ENCODE measurements around the gene RALGPS1.

The RALGPS1 gene

GRCh38 chr9:126906091-126906490 is 8.5 kb upstream of the RALGPS1 start:
- DNase-seq (ENCODE audit: low read depth in 2 of 2) = no peak

GRCh38 chr9:126907058-126907457 is 7.5 kb upstream of the RALGPS1 start:
- no peak for DNase-seq (ENCODE audit: low read depth in 2 of 2)

DNA sequence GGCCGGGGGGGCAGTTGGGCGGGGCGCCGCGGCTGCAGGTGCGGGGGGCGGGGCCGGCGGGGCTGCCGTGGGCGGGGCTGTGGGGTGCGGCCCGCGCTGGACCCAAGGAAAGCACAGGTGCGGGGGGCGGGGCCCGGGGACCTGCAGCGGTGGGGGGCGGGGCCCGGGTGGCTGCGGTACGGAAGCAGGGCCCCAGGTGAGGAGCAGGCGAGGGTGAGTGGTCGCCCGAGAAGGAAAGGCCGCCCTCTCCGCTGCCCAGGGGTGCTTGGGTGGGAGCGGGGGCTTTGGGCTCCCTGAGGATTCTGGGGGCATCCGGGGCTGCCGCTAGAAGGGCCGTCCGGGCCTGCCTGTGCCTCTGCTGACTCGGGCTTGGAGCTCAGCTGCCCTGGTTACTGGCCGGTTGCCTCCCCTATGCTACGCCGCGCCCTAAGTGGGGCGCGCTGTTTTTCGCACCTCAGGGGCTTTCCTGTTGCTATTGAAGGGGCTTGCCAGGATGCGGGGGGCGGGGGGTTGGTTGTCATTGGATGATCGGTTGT is 767 bp downstream of the RALGPS1 start:
- DNase-seq (ENCODE audit: low read depth in 2 of 2) = peak in 1 of 2 donors; percentile 5

DNA sequence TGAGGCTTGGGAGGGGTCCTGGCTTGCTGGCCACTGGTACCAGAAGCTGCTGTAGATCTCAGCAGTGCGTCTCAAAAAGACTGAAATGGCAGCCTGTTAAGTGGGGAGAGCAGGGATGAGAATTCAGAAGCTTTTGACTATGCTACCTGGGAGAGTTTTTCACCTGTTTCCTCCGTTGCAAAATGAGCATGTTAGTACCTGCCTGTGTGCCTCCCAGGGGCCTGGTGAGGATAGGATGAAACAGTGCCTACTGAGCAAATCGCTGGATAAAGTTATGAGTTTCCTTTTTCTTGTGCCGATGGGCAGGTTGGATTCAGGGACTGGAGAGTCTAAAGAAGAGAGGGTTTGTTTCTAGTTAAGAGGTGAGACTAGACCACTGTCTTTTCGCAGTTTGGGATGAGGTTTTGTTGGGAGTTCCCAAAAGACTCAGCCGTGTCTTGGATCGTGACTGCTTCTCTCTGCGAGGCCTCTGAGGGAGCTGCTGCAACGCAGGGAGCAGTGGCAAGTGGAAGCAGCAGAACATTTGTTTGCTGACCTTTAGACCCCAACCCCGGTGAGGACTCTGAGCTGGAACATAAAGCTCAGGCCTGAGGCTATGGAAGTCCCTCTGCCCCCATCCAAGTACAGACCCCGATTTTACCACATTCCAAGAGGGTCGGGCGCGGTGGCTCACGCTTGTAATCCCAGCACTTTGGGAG is 1.4 kb downstream of the RALGPS1 start:
- DNase-seq (ENCODE audit: low read depth in 2 of 2) = no peak

DNA sequence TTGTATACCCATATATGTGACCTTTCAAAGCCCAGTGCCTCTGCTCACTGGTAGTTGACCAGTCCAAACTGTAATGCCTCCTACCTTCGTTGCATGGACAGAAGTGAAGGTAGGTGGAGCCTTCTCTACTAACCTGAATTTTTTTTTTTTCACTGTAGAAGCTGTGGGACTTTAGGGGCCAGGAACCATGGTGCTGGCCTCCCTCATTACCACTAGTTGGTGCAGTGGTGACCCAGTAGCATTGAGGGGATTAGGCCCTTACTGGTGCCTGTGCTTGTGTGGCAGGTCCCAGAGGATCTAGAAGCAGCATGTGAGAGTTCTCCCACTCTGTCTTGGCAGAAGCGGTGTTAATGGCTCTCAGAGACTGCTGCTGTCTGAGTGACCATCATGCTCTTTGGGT is 2.3 kb downstream of the RALGPS1 start:
- DNase-seq (ENCODE audit: low read depth in 2 of 2) = no peak

- DNase-seq (ENCODE audit: low read depth in 2 of 2) = no peak
Measured at GRCh38 chr9:126919193-126919592, 4.6 kb downstream of the RALGPS1 start.

DNA sequence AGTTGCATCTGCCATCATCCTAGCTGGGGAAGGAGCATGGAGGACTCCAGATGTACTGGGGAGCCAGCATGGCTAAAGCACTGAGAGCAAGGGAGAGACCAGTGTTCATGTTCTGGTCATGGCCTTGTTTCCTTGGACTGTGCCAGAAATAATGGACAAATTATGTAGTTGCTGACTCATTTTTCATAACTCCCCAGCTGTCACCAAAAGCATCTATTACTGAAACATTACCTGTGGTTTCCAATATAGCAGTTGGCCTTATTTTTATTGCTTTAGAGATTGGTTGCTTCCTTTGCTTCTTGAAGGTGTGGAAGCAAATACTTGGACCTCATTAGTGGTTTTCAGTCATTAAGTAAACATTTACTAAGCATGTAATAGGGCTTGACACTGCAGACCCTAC is 11.3 kb downstream of the RALGPS1 start:
- no peak for DNase-seq (ENCODE audit: low read depth in 2 of 2)

- DNase-seq (ENCODE audit: low read depth in 2 of 2) = no peak
Measured at GRCh38 chr9:126926364-126926763, 11.8 kb downstream of the RALGPS1 start.

DNA sequence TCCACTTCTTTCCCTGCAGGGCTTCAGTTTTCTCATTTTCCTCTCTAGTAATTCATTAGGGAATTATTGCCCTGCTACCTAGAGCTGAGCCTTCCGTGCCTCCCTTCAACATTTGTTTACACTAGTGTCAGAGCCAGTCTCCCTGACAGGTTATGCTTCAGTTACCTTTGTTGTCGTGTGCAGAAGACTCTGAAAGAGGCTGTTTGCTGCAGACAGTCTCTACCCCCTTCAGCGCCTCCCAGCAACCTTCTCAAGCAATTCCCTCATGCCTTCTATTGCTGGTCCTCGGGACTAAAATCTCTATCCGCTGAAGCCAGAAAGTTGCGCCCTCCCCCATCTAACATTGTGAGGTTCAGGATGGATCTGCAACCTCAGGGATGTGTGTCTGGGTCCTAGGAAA is 12.8 kb downstream of the RALGPS1 start:
- no peak for DNase-seq (ENCODE audit: low read depth in 2 of 2)

- DNase-seq (ENCODE audit: low read depth in 2 of 2) = no peak
Measured at GRCh38 chr9:126932871-126933321, 18.3 kb downstream of the RALGPS1 start.

- DNase-seq (ENCODE audit: low read depth in 2 of 2) = no peak
Measured at GRCh38 chr9:126933334-126933980, 18.9 kb downstream of the RALGPS1 start.

GRCh38 chr9:126934441-126934840 is 19.9 kb downstream of the RALGPS1 start:
- no peak for DNase-seq (ENCODE audit: low read depth in 2 of 2)

GRCh38 chr9:126935630-126936029 is 21.0 kb downstream of the RALGPS1 start:
- no peak for DNase-seq (ENCODE audit: low read depth in 2 of 2)

DNA sequence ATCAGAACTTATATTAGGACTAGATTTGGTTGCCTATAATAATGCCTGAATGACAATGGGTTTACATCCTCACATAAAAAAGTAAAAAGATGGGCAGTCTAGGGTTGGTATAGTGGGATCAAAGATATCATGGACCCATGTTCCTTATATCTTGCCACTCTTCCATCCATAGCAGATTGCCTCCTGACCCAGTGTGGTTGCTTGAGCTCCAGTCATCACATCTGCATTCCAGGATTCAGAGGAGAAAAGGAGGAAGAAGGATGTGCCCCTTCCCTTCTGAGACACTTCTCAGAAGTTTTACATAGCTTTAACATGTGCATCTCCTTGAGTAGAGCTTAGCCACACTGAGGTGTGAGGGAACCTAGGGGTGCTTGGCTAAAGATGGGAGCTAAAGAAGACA is 22.9 kb downstream of the RALGPS1 start:
- no peak for DNase-seq (ENCODE audit: low read depth in 2 of 2)

DNA sequence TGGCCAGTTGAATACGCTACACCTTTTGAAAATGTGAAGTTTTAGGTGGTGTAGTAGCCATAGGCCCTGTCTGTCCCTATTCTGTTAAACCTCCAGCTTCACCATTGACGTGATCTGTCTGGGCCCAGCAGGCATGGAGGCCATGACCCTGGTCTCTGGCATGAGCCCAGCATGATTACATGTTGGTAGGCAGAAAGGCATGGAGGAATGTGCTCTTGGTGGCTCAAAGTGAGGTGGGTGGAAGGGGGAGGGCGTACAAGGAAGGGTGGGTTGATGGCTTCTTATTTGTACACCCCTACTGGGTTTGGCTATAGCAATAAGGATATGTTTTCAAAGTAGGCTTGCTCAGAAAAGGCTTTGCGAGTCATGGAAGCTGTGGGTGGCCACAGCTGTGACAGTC is 23.7 kb downstream of the RALGPS1 start:
- no peak for DNase-seq (ENCODE audit: low read depth in 2 of 2)

GRCh38 chr9:126939821-126940221 is 25.2 kb downstream of the RALGPS1 start:
- no peak for DNase-seq (ENCODE audit: low read depth in 2 of 2)

DNA sequence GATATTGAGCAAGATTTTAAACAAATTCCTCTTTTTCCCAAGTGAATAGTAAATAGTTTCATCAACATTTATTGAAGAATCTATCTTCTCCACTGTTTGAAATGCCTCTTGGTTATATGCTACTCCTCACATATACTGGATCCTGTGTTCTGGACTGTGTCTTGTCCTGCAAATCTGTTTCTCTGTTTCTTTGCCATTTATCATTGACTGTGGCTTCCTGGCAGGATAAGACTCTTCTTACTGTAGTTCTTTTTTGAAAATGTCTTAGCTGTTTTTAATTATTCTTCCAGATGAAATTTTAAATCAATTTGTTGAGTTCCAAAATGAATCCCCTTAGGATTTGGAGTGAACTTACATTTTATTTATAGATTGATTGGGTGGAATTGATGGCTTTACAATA is 27.8 kb downstream of the RALGPS1 start:
- no peak for DNase-seq (ENCODE audit: low read depth in 2 of 2)

DNA sequence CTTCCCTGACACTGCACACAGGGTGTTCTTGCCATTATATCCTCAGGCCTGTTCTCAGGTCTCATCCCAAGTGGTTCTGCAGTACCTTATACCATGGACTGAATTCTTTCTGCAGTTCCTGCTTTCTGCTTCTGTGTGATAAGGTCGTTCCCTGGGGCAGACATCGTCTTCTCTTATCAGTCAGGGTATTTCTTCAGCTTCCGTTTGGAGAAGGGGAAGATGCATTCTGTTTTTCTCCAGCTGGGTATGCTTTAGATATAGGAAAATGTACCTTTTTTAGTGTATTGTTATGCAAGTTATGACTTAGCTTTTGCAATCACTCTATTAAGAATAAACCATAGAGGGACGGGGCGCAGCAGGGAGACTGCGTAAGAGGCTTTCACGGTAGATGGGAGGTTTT is 31.1 kb downstream of the RALGPS1 start:
- DNase-seq (ENCODE audit: low read depth in 2 of 2) = no peak

GRCh38 chr9:126947529-126947928 is 32.9 kb downstream of the RALGPS1 start:
- DNase-seq (ENCODE audit: low read depth in 2 of 2) = no peak

DNA sequence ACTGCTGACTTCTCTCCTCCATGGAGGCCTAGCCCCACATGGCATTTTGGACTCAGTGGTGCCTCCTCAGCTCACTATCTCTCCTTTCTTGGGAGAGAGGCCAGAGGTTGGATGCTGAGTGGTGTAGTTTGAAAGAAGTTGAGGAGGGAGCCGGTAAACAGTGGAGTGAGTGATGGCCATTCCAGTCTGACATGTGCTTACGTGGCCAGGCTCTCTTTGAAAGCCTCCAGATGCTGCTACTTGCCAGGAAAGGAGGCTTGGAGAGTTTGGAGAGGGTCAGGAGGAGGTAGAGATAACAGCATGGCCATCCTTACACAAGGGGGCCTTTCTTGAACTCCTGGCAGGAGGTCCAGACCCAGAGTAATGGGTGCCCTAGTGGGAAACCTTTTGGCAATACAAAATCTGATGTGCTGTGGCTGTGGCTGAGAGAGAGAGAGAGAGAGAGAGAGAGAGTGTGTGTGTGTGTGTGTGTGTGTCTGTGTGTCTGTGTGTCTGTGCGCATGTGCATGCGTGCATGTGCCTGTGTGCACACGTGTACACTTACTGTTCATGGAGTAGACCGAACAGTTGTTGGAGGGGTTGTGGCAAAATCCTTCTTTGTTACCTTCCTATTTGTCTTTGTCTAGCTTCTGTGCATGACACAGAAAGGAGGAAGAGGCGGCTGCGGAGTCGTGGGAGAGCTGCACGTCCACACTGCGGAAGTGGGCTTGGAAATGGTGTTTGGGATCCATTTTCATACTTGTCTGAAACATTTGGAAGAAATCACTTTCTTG is 37.8 kb downstream of the RALGPS1 start:
- no peak for DNase-seq (ENCODE audit: low read depth in 2 of 2)

- DNase-seq (ENCODE audit: low read depth in 2 of 2) = no peak
Measured at GRCh38 chr9:126953041-126953809, 38.6 kb downstream of the RALGPS1 start.

DNA sequence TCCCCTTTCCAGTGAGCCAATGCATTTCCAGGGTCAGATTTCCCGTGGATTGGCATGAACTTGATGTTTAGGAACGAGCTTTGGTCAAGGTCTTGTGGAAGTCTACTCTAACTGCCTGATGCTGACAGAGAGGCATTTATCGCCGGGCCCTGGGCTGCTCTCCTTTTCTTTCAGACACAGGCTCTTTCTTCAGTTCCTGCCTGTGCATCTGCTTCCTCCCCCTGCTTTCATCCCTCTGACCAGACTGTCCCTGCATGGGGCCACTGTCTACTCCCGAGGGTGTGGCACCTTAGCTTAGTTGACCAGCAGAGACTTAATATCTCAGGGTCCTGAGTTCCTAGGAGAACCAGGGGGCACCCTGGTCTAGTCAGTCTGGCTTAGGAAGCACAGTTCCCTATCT is 41.2 kb downstream of the RALGPS1 start:
- no peak for DNase-seq (ENCODE audit: low read depth in 2 of 2)
